GM12874 (cell line): ENCODE data around the gene MYO3A.

Source experiments
- TF ChIP-seq, protein P1 (sequence below): IDR thresholded peaks from 2 replicates; pipeline ENCODE4 v1.5.1; 2011; ENCODE audit warnings: low read depth, mild to moderate bottlenecking, control low read depth, low read length, moderate library complexity; ENCODE audit not compliant: insufficient read depth

The MYO3A gene

DNA sequence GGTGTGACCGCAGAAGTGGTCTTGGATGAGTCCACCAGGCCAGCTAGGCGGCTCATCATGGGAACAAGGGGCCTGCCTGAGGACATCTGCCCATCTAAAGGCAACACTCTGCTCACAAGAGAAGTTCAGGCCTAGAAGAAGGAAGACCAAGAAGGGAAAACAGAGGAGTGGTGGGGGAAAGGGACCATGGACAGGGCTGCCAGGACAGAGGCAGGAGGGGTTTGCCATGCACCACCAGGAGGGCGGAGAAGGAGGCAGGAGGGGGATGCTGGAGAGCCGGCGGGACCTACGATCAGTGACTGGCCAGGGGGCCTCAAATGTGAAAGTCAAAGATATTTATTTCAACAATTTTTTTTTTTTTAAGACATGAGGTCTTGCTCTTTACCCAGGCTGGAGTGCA lies 315.7 kb downstream of the MYO3A start:
- TF ChIP-seq, protein P1, sequence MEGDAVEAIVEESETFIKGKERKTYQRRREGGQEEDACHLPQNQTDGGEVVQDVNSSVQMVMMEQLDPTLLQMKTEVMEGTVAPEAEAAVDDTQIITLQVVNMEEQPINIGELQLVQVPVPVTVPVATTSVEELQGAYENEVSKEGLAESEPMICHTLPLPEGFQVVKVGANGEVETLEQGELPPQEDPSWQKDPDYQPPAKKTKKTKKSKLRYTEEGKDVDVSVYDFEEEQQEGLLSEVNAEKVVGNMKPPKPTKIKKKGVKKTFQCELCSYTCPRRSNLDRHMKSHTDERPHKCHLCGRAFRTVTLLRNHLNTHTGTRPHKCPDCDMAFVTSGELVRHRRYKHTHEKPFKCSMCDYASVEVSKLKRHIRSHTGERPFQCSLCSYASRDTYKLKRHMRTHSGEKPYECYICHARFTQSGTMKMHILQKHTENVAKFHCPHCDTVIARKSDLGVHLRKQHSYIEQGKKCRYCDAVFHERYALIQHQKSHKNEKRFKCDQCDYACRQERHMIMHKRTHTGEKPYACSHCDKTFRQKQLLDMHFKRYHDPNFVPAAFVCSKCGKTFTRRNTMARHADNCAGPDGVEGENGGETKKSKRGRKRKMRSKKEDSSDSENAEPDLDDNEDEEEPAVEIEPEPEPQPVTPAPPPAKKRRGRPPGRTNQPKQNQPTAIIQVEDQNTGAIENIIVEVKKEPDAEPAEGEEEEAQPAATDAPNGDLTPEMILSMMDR = no peak

DNA sequence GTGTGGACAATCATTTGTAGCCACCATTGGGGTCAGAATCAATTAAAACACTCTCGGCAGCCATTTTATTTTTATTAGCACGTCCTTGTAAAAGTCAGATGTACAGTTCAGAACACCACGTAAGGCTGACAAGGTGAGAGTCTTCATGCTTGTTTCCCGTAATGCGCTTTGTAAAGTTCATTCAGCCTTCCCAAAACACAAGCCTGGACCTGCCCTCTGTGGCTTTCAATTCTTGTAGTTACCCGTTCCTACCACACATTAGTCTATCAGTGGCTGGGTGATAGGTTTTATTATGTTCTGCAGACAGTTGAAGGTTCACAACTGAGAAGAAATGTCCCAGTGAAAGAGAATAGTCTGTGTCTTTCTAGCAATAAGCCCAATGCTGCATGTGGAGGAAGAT lies 317.9 kb downstream of the MYO3A start:
- TF ChIP-seq, protein P1 = no peak

DNA sequence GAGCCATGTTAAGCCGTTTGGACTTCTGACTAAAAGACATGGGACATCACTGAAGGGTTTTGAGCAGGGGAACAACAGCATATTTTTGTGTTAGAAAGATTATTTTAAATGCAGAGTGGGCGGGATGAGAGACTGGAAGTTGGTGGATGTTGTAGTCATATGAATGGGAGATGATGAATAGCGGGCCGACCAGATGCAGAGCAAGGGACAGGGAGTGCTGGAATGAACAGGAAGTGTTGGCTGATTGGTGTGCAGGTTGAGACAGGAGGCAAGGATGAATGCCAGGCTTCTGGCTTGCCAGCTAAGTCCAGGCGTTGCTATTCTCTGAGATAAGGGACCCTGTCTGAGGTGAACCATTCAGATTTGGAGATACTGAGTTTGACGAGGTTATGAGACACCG lies 320.6 kb downstream of the MYO3A start:
- TF ChIP-seq, protein P1 = no peak

DNA sequence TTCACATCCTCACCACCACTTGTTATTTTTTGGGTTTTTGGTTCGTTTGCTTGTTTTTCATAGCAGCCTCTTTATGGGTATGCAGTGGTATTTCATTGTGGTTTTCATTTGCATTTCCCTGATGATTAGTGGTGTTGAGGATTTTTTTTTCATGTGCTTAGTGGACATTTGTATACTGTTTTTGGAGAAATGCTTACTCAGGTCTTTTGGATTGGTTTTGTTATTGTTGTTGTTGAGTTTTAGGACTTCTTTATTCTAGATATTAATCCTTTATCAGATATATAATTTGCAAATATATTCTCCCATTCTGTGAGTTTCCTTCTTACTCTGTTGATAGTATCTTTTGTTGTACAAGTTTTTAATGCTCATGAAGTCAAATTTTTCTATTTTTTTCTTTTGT lies 325.3 kb downstream of the MYO3A start:
- TF ChIP-seq, protein P1 = no peak
